ENCODE results near the gene STRBP.

DNA sequence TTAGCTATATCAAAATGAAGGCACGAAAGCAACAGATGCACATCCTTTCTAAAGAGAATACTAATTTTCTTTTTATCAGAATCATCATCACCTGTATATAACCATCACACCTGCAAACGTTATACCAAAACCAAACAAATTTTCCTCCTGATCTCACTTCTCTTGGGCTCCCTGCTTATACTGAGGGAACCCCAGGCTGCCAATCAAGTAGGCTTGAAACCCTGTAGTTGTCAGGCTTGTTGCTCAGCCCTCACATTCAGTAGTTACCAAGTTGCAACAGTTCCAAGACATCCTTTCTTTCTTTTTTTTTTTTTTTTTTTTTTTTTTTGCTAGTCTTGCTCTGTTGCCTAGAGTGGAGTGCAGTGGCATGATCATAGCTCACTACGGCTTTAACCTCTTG, 12.7 kb downstream of the STRBP start:
- TF ChIP-seq, protein P1, sequence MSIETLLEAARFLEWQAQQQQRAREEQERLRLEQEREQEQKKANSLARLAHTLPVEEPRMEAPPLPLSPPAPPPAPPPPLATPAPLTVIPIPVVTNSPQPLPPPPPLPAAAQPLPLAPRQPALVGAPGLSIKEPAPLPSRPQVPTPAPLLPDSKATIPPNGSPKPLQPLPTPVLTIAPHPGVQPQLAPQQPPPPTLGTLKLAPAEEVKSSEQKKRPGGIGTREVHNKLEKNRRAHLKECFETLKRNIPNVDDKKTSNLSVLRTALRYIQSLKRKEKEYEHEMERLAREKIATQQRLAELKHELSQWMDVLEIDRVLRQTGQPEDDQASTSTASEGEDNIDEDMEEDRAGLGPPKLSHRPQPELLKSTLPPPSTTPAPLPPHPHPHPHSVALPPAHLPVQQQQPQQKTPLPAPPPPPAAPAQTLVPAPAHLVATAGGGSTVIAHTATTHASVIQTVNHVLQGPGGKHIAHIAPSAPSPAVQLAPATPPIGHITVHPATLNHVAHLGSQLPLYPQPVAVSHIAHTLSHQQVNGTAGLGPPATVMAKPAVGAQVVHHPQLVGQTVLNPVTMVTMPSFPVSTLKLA (conservative IDR thresholded peaks at IDR 0.05) = no peak
- TF ChIP-seq WHSC1 (IDR thresholded peaks at IDR 0.05; ENCODE audit: low read length) (no peak), POLR2A (conservative IDR thresholded peaks at IDR 0.05) (no peak), FOXJ3 (CRISPR knock-in tag; IDR thresholded peaks at IDR 0.05) (no peak), MAFK (IDR thresholded peaks at IDR 0.05; ENCODE audit: low read length) (no peak), FOXA1 (IDR thresholded peaks at IDR 0.05; ENCODE audit: borderline replicate concordance) (no peak), POLR2AphosphoS5 (IDR thresholded peaks at IDR 0.05; ENCODE audit: control insufficient read depth, insufficient read depth, low read depth, low read length) (no peak), MTA2 (IDR thresholded peaks at IDR 0.05; ENCODE audit: low read depth) (no peak)
- TF ChIP-seq, protein P2, sequence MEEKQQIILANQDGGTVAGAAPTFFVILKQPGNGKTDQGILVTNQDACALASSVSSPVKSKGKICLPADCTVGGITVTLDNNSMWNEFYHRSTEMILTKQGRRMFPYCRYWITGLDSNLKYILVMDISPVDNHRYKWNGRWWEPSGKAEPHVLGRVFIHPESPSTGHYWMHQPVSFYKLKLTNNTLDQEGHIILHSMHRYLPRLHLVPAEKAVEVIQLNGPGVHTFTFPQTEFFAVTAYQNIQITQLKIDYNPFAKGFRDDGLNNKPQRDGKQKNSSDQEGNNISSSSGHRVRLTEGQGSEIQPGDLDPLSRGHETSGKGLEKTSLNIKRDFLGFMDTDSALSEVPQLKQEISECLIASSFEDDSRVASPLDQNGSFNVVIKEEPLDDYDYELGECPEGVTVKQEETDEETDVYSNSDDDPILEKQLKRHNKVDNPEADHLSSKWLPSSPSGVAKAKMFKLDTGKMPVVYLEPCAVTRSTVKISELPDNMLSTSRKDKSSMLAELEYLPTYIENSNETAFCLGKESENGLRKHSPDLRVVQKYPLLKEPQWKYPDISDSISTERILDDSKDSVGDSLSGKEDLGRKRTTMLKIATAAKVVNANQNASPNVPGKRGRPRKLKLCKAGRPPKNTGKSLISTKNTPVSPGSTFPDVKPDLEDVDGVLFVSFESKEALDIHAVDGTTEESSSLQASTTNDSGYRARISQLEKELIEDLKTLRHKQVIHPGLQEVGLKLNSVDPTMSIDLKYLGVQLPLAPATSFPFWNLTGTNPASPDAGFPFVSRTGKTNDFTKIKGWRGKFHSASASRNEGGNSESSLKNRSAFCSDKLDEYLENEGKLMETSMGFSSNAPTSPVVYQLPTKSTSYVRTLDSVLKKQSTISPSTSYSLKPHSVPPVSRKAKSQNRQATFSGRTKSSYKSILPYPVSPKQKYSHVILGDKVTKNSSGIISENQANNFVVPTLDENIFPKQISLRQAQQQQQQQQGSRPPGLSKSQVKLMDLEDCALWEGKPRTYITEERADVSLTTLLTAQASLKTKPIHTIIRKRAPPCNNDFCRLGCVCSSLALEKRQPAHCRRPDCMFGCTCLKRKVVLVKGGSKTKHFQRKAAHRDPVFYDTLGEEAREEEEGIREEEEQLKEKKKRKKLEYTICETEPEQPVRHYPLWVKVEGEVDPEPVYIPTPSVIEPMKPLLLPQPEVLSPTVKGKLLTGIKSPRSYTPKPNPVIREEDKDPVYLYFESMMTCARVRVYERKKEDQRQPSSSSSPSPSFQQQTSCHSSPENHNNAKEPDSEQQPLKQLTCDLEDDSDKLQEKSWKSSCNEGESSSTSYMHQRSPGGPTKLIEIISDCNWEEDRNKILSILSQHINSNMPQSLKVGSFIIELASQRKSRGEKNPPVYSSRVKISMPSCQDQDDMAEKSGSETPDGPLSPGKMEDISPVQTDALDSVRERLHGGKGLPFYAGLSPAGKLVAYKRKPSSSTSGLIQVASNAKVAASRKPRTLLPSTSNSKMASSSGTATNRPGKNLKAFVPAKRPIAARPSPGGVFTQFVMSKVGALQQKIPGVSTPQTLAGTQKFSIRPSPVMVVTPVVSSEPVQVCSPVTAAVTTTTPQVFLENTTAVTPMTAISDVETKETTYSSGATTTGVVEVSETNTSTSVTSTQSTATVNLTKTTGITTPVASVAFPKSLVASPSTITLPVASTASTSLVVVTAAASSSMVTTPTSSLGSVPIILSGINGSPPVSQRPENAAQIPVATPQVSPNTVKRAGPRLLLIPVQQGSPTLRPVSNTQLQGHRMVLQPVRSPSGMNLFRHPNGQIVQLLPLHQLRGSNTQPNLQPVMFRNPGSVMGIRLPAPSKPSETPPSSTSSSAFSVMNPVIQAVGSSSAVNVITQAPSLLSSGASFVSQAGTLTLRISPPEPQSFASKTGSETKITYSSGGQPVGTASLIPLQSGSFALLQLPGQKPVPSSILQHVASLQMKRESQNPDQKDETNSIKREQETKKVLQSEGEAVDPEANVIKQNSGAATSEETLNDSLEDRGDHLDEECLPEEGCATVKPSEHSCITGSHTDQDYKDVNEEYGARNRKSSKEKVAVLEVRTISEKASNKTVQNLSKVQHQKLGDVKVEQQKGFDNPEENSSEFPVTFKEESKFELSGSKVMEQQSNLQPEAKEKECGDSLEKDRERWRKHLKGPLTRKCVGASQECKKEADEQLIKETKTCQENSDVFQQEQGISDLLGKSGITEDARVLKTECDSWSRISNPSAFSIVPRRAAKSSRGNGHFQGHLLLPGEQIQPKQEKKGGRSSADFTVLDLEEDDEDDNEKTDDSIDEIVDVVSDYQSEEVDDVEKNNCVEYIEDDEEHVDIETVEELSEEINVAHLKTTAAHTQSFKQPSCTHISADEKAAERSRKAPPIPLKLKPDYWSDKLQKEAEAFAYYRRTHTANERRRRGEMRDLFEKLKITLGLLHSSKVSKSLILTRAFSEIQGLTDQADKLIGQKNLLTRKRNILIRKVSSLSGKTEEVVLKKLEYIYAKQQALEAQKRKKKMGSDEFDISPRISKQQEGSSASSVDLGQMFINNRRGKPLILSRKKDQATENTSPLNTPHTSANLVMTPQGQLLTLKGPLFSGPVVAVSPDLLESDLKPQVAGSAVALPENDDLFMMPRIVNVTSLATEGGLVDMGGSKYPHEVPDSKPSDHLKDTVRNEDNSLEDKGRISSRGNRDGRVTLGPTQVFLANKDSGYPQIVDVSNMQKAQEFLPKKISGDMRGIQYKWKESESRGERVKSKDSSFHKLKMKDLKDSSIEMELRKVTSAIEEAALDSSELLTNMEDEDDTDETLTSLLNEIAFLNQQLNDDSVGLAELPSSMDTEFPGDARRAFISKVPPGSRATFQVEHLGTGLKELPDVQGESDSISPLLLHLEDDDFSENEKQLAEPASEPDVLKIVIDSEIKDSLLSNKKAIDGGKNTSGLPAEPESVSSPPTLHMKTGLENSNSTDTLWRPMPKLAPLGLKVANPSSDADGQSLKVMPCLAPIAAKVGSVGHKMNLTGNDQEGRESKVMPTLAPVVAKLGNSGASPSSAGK (IDR thresholded peaks at IDR 0.05) = no peak
- TF ChIP-seq, protein P3, sequence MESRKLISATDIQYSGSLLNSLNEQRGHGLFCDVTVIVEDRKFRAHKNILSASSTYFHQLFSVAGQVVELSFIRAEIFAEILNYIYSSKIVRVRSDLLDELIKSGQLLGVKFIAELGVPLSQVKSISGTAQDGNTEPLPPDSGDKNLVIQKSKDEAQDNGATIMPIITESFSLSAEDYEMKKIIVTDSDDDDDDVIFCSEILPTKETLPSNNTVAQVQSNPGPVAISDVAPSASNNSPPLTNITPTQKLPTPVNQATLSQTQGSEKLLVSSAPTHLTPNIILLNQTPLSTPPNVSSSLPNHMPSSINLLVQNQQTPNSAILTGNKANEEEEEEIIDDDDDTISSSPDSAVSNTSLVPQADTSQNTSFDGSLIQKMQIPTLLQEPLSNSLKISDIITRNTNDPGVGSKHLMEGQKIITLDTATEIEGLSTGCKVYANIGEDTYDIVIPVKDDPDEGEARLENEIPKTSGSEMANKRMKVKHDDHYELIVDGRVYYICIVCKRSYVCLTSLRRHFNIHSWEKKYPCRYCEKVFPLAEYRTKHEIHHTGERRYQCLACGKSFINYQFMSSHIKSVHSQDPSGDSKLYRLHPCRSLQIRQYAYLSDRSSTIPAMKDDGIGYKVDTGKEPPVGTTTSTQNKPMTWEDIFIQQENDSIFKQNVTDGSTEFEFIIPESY (CRISPR knock-in tag; IDR thresholded peaks at IDR 0.05) = no peak

All from K562 (cell line).